ENCODE measurements around the gene MAN1B1. TPM values are rescaled to one million over a fixed set of nuclear protein-coding genes. Genes with fewer than 3 reads are reported as not detected.
A peak's percentile ranks its signal among the peaks of the same experiment; 100 is the strongest.

MAN1B1 gene
- polyA plus RNA-seq, 2 of the 4 experiments (the other 2 are of a cell fraction), result 31.7 to 48.6 TPM

DNA sequence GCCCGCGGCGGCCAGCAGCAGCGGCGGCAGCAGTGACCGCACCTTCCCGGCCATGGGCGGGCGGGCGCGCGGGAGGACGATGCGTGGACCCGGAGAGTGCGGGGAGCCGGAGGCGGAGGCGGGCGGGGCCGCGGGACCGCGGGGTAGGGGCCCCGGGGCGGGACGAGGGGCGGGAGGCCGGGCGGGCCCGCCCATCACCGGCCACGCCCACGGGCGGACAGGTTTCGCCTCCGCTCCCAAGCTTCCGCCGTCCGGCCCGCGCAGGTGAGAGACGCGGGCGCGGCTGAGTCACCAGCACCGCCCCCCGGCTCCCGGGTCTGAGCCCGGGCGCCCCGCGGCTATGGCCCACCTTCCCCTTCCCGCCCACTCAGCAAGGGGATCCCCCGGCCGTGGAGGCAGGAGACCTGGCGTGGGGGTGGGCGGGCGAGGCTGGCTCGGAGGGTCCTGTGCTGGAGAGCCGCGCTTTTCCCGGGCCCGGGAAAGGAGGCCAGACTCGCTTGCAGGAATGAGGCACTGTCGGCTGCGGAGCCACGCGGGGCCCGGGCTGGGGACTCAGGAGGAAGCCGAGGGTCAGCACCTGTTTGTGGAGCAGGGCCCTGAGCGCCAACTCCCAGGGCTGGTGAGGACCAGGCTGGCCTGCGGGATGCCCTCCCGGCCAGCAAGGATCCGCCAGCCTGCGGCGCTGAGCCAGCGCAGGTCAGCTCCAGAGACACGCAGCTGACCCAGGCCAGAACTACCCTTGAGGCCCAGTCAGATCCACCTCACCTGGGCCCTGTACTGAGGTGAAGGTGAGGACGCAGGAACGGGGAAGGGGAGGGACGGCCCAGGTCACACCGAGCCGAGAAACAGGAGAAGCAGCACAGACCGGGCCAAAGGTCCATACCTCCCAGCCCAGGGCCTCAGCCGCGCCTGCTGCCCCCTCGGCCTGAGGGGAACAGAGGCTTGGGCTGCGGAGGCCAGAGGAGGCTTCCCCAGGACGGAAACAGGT, 32.5 kb upstream of the MAN1B1 start, which contains the start of gene ENTPD2:
TSS of gene ENTPD2 (minus strand) at position 118 of the 988 bp plus-strand sequence. CDS start at position 54, 64 bp downstream.
- peaks cover 56% of the 10 kb centered on the region for H3K4me1 ChIP-seq
- H3K4me2 ChIP-seq, result peak within 1 kb of the TSS; percentile 99
- no peaks in the 10 kb centered on the region for H3K9me3 ChIP-seq
- ATAC-seq (peak; percentile 8 to 10; a peak in 3 of 6 replicates), DNase-seq (ENCODE audit: low read depth in 1 of 2, low spot score in 1 of 2) (no peak), FAIRE-seq (no peak)
- H3K4me3 ChIP-seq, result peak within 1 kb of the TSS; percentile 59
- peak within 1 kb of the TSS; percentile 79 to 88 for H3K27ac ChIP-seq
- CTCF ChIA-PET, result interaction anchor here (1.1 to 19.2 kb wide), 7 partner anchors 1 to 182 kb away, joined by 3 to 656 read pairs (median 14); partner anchors contain the start of genes ABCA2, ENTPD2, NPDC1 and SAPCD2
- TF ChIP-seq ZNF302 (CRISPR knock-in tag; IDR thresholded peaks at IDR 0.05), result no peak
- TF ChIP-seq FOXS1 (CRISPR knock-in tag; IDR thresholded peaks at IDR 0.05), result no peak
- no peak for TF ChIP-seq EP300 (IDR thresholded peaks at IDR 0.05)
- no peak for TF ChIP-seq NFE2L2 (conservative IDR thresholded peaks at IDR 0.05; ENCODE audit: low read length)
- no peak for TF ChIP-seq NR3C1 (IDR thresholded peaks at IDR 0.05)
- no peak for TF ChIP-seq ESRRA (IDR thresholded peaks at IDR 0.05; ENCODE audit: borderline replicate concordance, low read length)
- no peak for TF ChIP-seq CBX2 (IDR thresholded peaks at IDR 0.05; ENCODE audit: borderline replicate concordance, low read depth)
- no peak for TF ChIP-seq JUN (IDR thresholded peaks at IDR 0.05)
- no peak for TF ChIP-seq POLR2AphosphoS2 (conservative IDR thresholded peaks at IDR 0.05; ENCODE audit: low read length)
- POLR2A ChIA-PET, result no interaction called here
- 86% methylated on average over 24 of the region's 90 CpGs for WGBS (ENCODE audit: missing lambda C conversion rate)

GRCh38 chr9:137054932-137055384, 31.8 kb upstream of the MAN1B1 start:
- ChIA-PET CTCF (interaction anchor here (1.1 to 19.2 kb wide), 6 partner anchors 1 to 182 kb away, joined by 3 to 656 read pairs (median 26); partner anchors contain the start of genes ABCA2, ENTPD2, NPDC1 and SAPCD2), POLR2A (interaction anchor here (0.9 to 1.3 kb wide), 4 partner anchors 12 to 326 kb away, joined by 3 to 6 read pairs (median 5); partner anchors contain the start of genes SAPCD2 and TMEM141)
- H3K4me2 ChIP-seq, result peak overlapping the region; percentile 99
- no peak for TF ChIP-seq SREBF2 (IDR thresholded peaks at IDR 0.05)
- no peak for TF ChIP-seq EP300 (IDR thresholded peaks at IDR 0.05)
- no peak for TF ChIP-seq CEBPB (IDR thresholded peaks at IDR 0.05)
- no peak for TF ChIP-seq HOXB5 (CRISPR knock-in tag; IDR thresholded peaks at IDR 0.05)
- no peak for TF ChIP-seq RNF2 (IDR thresholded peaks at IDR 0.05; ENCODE audit: borderline replicate concordance, low read depth)
- no peak for TF ChIP-seq MAZ (IDR thresholded peaks at IDR 0.05; ENCODE audit: borderline replicate concordance, low read depth, low read length)
- TF ChIP-seq USF2 (IDR thresholded peaks at IDR 0.05), result no peak
- TF ChIP-seq, protein P1, sequence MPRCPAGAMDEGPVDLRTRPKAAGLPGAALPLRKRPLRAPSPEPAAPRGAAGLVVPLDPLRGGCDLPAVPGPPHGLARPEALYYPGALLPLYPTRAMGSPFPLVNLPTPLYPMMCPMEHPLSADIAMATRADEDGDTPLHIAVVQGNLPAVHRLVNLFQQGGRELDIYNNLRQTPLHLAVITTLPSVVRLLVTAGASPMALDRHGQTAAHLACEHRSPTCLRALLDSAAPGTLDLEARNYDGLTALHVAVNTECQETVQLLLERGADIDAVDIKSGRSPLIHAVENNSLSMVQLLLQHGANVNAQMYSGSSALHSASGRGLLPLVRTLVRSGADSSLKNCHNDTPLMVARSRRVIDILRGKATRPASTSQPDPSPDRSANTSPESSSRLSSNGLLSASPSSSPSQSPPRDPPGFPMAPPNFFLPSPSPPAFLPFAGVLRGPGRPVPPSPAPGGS (IDR thresholded peaks at IDR 0.05), result no peak
- TF ChIP-seq BHLHE40 (IDR thresholded peaks at IDR 0.05; ENCODE audit: low read depth, low read length), result no peak
- no peak for TF ChIP-seq HOXA7 (CRISPR knock-in tag; IDR thresholded peaks at IDR 0.05)
- TF ChIP-seq CBX2 (IDR thresholded peaks at IDR 0.05; ENCODE audit: borderline replicate concordance, low read depth), result no peak
- TF ChIP-seq PHF8 (IDR thresholded peaks at IDR 0.05; ENCODE audit: borderline replicate concordance, low read depth), result no peak
- TF ChIP-seq, protein P2, sequence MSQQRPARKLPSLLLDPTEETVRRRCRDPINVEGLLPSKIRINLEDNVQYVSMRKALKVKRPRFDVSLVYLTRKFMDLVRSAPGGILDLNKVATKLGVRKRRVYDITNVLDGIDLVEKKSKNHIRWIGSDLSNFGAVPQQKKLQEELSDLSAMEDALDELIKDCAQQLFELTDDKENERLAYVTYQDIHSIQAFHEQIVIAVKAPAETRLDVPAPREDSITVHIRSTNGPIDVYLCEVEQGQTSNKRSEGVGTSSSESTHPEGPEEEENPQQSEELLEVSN (IDR thresholded peaks at IDR 0.05; ENCODE audit: borderline replicate concordance, low read depth), result no peak
- TF ChIP-seq MAFK (IDR thresholded peaks at IDR 0.05; ENCODE audit: partially characterized antibody), result no peak
- DNase-seq (ENCODE audit: low read depth in 1 of 2, low spot score in 1 of 2) (no peak), FAIRE-seq (no peak), ATAC-seq (peak; percentile 20 to 30; a peak in 4 of 6 replicates)
- no peak overlapping the region for H3K4me3 ChIP-seq
- H3K27ac ChIP-seq, result peak overlapping the region; percentile 79 to 88
- 96% methylated on average over 10 of the region's 17 CpGs for WGBS (ENCODE audit: missing lambda C conversion rate)
- H3K4me1 ChIP-seq, result peaks cover 56% of the 10 kb centered on the region
- no peaks in the 10 kb centered on the region for H3K9me3 ChIP-seq
